Neural cell (in vitro differentiated cells): ENCODE data around the gene CERKL. TPM values are rescaled to one million over a fixed set of nuclear protein-coding genes. Genes with fewer than 3 reads are reported as not detected.

Source experiments
- H2AFZ ChIP-seq: fragments of 200-600, 300-800 bp; sonication (generic), shearing (Covaris generic); 2 replicates; pipeline ENCODE4 v1.6.0; 2014; ENCODE audit warnings: low read depth, mild to moderate bottlenecking, antibody characterized with exemption, low read length, moderate library complexity
- H3F3A ChIP-seq: fragments of 200-600 bp; shearing (Covaris generic); 2 replicates; pipeline ENCODE4 v1.6.1; 2016; ENCODE audit warnings: mild to moderate bottlenecking, moderate library complexity, mixed read lengths, antibody characterized with exemption, low read length; ENCODE audit not compliant: insufficient read depth, poor library complexity, severe bottlenecking
- H3K27ac ChIP-seq: fragments of 200-600, 300-800 bp; sonication (generic), shearing (Covaris generic); 2 replicates; pipeline ENCODE4 v1.5.1; 2014; ENCODE audit warnings: mild to moderate bottlenecking, low read length, moderate library complexity
- H3K27me3 ChIP-seq: fragments of 300-800, 200-600 bp; sonication (generic), shearing (Covaris generic); 2 replicates; pipeline ENCODE4 v1.6.0; 2014; ENCODE audit warnings: mild to moderate bottlenecking, low read depth, low read length, moderate library complexity; ENCODE audit not compliant: insufficient read depth
- H3K36me3 ChIP-seq: fragments of 300-800, 200-600 bp; sonication (generic), shearing (Covaris generic); 2 replicates; pipeline ENCODE4 v1.5.1; 2014; ENCODE audit warnings: mild to moderate bottlenecking, antibody characterized with exemption, low read length, moderate library complexity; ENCODE audit not compliant: insufficient read depth
- H3K4me2 ChIP-seq: fragments of 300-800, 200-600 bp; sonication (generic), shearing (Covaris generic); 2 replicates; pipeline ENCODE4 v1.6.0; 2014; ENCODE audit warnings: mild to moderate bottlenecking, low read length
- H3K4me3 ChIP-seq: fragments of 300-800, 200-600 bp; sonication (generic), shearing (Covaris generic); 2 replicates; pipeline ENCODE4 v1.5.1; 2014; ENCODE audit warnings: mild to moderate bottlenecking, low read length, moderate library complexity
- H3K79me2 ChIP-seq: fragments of 200-600 bp; shearing (Covaris generic); replicated peaks from 2 replicates; pipeline ENCODE4 v1.6.0; 2014; ENCODE audit warnings: mild to moderate bottlenecking, low read length, moderate library complexity; ENCODE audit not compliant: insufficient read depth
- H3K9ac ChIP-seq: fragments of 300-800, 200-600 bp; sonication (generic), shearing (Covaris generic); 2 replicates; pipeline ENCODE4 v1.6.1; 2016; ENCODE audit warnings: mild to moderate bottlenecking, low read length, mixed read lengths
- H3K9me2 ChIP-seq: fragments of 200-600 bp; shearing (Covaris generic); 2 replicates; pipeline ENCODE4 v1.6.1; 2016; ENCODE audit warnings: mild to moderate bottlenecking, low read length, mixed read lengths; ENCODE audit not compliant: insufficient read depth
- H3K9me3 ChIP-seq: fragments of 200-600, 300-800 bp; sonication (generic), shearing (Covaris generic); 2 replicates; pipeline ENCODE4 v1.6.1; 2016; ENCODE audit warnings: mild to moderate bottlenecking, mixed run types, low read length, moderate library complexity, mixed read lengths
- H4K20me1 ChIP-seq: fragments of 200-600 bp; shearing (Covaris generic); 2 replicates; pipeline ENCODE4 v1.6.1; 2016; ENCODE audit warnings: mild to moderate bottlenecking, mixed run types; ENCODE audit not compliant: insufficient read depth
- EP300 ChIP-seq: fragments of 450-650 bp; conservative IDR thresholded peaks from 2 replicates; pipeline ENCODE4 v1.6.1; 2014; ENCODE audit warnings: antibody characterized with exemption, mild to moderate bottlenecking, moderate library complexity; ENCODE audit not compliant: poor library complexity, severe bottlenecking
- EZH2 ChIP-seq: fragments of 200-600, 300-800 bp; shearing (Covaris generic), sonication (generic); IDR thresholded peaks from 2 replicates; pipeline ENCODE4 v1.6.1; 2014; ENCODE audit warnings: antibody characterized with exemption, low read length, borderline replicate concordance, mild to moderate bottlenecking; ENCODE audit not compliant: insufficient read depth, poor library complexity, severe bottlenecking
- MXI1 ChIP-seq: fragments of 450-650 bp; conservative IDR thresholded peaks from 2 replicates; pipeline ENCODE4 v1.6.1; 2014; ENCODE audit warnings: antibody characterized with exemption, mild to moderate bottlenecking; ENCODE audit not compliant: poor library complexity, severe bottlenecking
- POLR2AphosphoS5 ChIP-seq: IDR thresholded peaks from 2 replicates; pipeline ENCODE4 v1.6.1; 2012
- RAD21 ChIP-seq: fragments of 450-650 bp; conservative IDR thresholded peaks from 2 replicates; pipeline ENCODE4 v1.6.1; 2014; ENCODE audit warnings: antibody characterized with exemption, mild to moderate bottlenecking, moderate library complexity
- TAF1 ChIP-seq: IDR thresholded peaks from 2 replicates; pipeline ENCODE4 v1.6.1; 2012; ENCODE audit warnings: low read depth
- polyA plus RNA-seq: library from polyadenylated mRNA; depleted of rRNA; stranded (reverse); fragments of >200 nt; gene quantifications from 2 replicates; pipeline ENCODE4 v1.2.3, GENCODE V29; 2014
- TF ChIP-seq, protein P1 (sequence below): fragments of 450-650 bp; IDR thresholded peaks from 2 replicates; pipeline ENCODE4 v1.5.1; 2014; ENCODE audit warnings: antibody characterized with exemption, mild to moderate bottlenecking, moderate library complexity; ENCODE audit not compliant: poor library complexity, severe bottlenecking
- TF ChIP-seq, protein P2 (sequence below): IDR thresholded peaks from 2 replicates; pipeline ENCODE4 v1.6.1; 2012; ENCODE audit warnings: borderline replicate concordance

CERKL gene
- polyA plus RNA-seq, 1 donor from 2014 or later, result not detected

DNA sequence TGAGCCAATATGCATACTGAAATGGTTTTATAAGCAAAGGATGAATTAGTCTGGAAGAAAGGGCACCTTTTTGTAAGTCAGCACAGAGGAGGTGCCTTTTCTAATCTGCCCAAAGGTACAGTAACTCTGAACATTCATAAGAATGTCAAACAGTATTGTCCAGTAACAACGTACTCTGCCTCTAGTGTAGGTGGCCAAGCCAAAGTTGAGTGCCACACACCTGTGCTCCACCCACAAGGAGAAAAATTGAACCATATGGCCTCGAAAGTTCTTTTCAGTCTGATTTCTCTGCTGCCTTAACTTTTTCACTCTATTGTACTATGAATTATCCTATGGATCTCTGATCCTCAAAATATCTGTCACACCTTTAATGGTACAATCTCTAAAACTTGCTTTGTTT lies 86.8 kb downstream of the CERKL start:
- Histone ChIP-seq H3K4me3 (no peak overlapping the region), H3K4me2 (no peak overlapping the region), H3F3A (no peaks in the 10 kb centered on the region), H3K27ac (no peak overlapping the region), H4K20me1 (no peaks in the 10 kb centered on the region), H3K36me3 (no peaks in the 10 kb centered on the region), H3K9me3 (no peaks in the 10 kb centered on the region), H3K79me2 (no peaks in the 10 kb centered on the region), H3K9me2 (no peaks in the 10 kb centered on the region), H3K9ac (no peak overlapping the region), H2AFZ (no peak overlapping the region), H3K27me3 (no peaks in the 10 kb centered on the region)
- TF ChIP-seq, protein P1, sequence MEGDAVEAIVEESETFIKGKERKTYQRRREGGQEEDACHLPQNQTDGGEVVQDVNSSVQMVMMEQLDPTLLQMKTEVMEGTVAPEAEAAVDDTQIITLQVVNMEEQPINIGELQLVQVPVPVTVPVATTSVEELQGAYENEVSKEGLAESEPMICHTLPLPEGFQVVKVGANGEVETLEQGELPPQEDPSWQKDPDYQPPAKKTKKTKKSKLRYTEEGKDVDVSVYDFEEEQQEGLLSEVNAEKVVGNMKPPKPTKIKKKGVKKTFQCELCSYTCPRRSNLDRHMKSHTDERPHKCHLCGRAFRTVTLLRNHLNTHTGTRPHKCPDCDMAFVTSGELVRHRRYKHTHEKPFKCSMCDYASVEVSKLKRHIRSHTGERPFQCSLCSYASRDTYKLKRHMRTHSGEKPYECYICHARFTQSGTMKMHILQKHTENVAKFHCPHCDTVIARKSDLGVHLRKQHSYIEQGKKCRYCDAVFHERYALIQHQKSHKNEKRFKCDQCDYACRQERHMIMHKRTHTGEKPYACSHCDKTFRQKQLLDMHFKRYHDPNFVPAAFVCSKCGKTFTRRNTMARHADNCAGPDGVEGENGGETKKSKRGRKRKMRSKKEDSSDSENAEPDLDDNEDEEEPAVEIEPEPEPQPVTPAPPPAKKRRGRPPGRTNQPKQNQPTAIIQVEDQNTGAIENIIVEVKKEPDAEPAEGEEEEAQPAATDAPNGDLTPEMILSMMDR, result no peak
- TF ChIP-seq RAD21 (no peak), EP300 (no peak), TAF1 (no peak), POLR2AphosphoS5 (no peak), MXI1 (no peak), EZH2 (no peak)
- TF ChIP-seq, protein P2, sequence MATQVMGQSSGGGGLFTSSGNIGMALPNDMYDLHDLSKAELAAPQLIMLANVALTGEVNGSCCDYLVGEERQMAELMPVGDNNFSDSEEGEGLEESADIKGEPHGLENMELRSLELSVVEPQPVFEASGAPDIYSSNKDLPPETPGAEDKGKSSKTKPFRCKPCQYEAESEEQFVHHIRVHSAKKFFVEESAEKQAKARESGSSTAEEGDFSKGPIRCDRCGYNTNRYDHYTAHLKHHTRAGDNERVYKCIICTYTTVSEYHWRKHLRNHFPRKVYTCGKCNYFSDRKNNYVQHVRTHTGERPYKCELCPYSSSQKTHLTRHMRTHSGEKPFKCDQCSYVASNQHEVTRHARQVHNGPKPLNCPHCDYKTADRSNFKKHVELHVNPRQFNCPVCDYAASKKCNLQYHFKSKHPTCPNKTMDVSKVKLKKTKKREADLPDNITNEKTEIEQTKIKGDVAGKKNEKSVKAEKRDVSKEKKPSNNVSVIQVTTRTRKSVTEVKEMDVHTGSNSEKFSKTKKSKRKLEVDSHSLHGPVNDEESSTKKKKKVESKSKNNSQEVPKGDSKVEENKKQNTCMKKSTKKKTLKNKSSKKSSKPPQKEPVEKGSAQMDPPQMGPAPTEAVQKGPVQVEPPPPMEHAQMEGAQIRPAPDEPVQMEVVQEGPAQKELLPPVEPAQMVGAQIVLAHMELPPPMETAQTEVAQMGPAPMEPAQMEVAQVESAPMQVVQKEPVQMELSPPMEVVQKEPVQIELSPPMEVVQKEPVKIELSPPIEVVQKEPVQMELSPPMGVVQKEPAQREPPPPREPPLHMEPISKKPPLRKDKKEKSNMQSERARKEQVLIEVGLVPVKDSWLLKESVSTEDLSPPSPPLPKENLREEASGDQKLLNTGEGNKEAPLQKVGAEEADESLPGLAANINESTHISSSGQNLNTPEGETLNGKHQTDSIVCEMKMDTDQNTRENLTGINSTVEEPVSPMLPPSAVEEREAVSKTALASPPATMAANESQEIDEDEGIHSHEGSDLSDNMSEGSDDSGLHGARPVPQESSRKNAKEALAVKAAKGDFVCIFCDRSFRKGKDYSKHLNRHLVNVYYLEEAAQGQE, result no peak

DNA sequence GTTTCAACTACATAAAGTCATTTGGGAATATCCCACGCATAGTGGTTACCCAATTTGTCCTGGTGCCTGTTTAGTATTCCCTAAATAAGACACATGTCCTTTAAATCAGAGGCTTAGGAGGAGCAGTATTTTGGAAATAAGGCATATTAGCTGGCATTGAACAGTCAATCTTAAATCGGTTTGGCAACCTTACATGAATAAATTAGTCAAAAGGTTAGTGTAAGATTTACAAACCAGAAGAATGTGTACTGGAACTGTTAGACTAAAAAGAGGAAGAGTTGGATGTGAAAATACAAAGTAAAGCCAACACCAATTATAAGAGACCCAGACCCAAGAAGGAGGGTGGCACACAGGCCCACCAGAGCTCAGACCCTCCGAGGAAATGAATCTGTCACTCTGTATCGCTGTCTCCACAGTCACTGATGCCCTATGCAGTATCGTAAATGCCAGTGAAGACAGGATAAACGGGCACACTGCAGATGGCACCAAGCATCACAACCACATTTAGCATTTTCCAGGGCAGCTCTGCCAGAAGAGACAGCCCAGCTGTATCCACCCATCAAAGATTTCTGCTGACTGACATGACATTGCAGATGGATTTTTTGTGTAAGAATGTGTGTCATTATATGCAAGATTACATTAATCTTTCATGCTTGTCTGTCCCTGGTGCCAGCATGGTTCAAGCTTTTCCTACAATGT lies 90.4 kb downstream of the CERKL start:
- no peak for TF ChIP-seq EZH2
- TF ChIP-seq EP300, result peak; percentile 80
- TF ChIP-seq RAD21, result no peak
- TF ChIP-seq POLR2AphosphoS5, result peak; percentile 33
- H2AFZ ChIP-seq, result no peak overlapping the region
- H3K9ac ChIP-seq, result no peak overlapping the region
- H3K9me3 ChIP-seq, result no peaks in the 10 kb centered on the region
- H3K36me3 ChIP-seq, result no peaks in the 10 kb centered on the region
- no peaks in the 10 kb centered on the region for H3F3A ChIP-seq
- H3K27ac ChIP-seq, result no peak overlapping the region
- no peak overlapping the region for H3K4me2 ChIP-seq
- no peaks in the 10 kb centered on the region for H4K20me1 ChIP-seq
- H3K27me3 ChIP-seq, result no peaks in the 10 kb centered on the region
- no peaks in the 10 kb centered on the region for H3K9me2 ChIP-seq
- H3K4me3 ChIP-seq, result no peak overlapping the region
- no peaks in the 10 kb centered on the region for H3K79me2 ChIP-seq
